SK-N-MC (cell line): ENCODE data around the gene FTL.

Source experiments
- DNase-seq: peaks from one replicate; pipeline ENCODE4 v3.0.0-alpha.2; 2011; ENCODE audit warnings: low read depth, low spot score
- H3K27ac ChIP-seq: fragments of 200-600 bp; sonication (generic); 2 replicates; pipeline ENCODE4 v1.5.1; 2016; ENCODE audit warnings: mixed run types
- H3K36me3 ChIP-seq: fragments of 200-600 bp; sonication (generic); 2 replicates; pipeline ENCODE4 v1.6.1; 2017; ENCODE audit warnings: antibody characterized with exemption, low read length, mixed read lengths; ENCODE audit not compliant: insufficient read depth
- H3K4me3 ChIP-seq: fragments of 200-600 bp; sonication (generic); 2 replicates; pipeline ENCODE4 v1.5.1; 2016
- H3K9ac ChIP-seq: fragments of 200-600 bp; sonication (generic); 2 replicates; pipeline ENCODE4 v1.8.0; 2017; ENCODE audit warnings: mixed run types, mixed read lengths; ENCODE audit not compliant: insufficient read length
- H3K9me3 ChIP-seq: fragments of 200-600 bp; sonication (generic); 2 replicates; pipeline ENCODE4 v1.6.1; 2017; ENCODE audit warnings: low read depth, mild to moderate bottlenecking, antibody characterized with exemption, low read length, moderate library complexity, mixed read lengths
- EZH2 ChIP-seq: fragments of 200-600 bp; sonication (generic); IDR thresholded peaks from one replicate; pipeline ENCODE4 v1.6.1; 2017; ENCODE audit warnings: antibody characterized with exemption
- FOXP2 ChIP-seq: optimal IDR thresholded peaks from 2 replicates; pipeline ENCODE3; 2011; ENCODE audit warnings: mild to moderate bottlenecking, moderate library complexity; ENCODE audit not compliant: insufficient read depth; ENCODE audit errors: extremely low read length, control extremely low read depth
- POLR2AphosphoS5 ChIP-seq: IDR thresholded peaks from 2 replicates; pipeline ENCODE4 v1.6.1; 2012; ENCODE audit warnings: mild to moderate bottlenecking, low read depth, low read length, borderline replicate concordance

FTL gene

GRCh38 chr19:48977061-48977460 is 12.0 kb downstream of the FTL start:
- peaks cover 14% of the 10 kb centered on the region for H3K36me3 ChIP-seq
- TF ChIP-seq EZH2 (no peak), FOXP2 (no peak), POLR2AphosphoS5 (no peak)
- H3K9me3 ChIP-seq = no peaks in the 10 kb centered on the region
- H3K9ac ChIP-seq = no peak overlapping the region
- H3K27ac ChIP-seq = no peak overlapping the region
- no peak for DNase-seq
- no peak overlapping the region for H3K4me3 ChIP-seq

GRCh38 chr19:48982280-48982679 is 17.2 kb downstream of the FTL start:
- no peak overlapping the region for H3K9ac ChIP-seq
- H3K36me3 ChIP-seq = peaks cover 26% of the 10 kb centered on the region; the same call in 1 of the 2 replicates
- H3K9me3 ChIP-seq = no peaks in the 10 kb centered on the region
- H3K4me3 ChIP-seq = no peak overlapping the region
- no peak for TF ChIP-seq EZH2
- no peak for TF ChIP-seq POLR2AphosphoS5
- no peak for TF ChIP-seq FOXP2
- H3K27ac ChIP-seq = no peak overlapping the region
- no peak for DNase-seq

DNA sequence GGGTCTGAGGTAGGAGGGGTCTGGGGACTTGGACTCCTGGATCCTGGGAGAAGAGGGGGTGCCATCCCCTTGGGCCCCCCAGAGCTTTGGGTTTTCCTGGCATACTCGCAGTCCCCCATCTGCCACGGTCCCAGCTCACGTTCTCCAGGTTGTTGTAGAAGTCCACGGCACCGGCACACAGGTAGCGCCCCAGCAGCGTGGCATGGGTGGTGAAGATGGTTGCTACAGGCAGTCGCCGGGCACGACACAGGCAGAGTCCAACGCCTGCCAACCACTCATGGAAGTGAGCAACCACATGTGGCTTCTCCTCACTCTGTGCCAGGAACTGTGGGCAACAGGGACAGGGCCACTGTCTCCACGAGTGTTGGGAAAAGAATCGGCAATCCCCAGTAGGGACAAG is 20.6 kb downstream of the FTL start:
- no peak for DNase-seq
- no peaks in the 10 kb centered on the region for H3K9me3 ChIP-seq
- H3K9ac ChIP-seq = no peak overlapping the region
- TF ChIP-seq EZH2 (no peak), POLR2AphosphoS5 (no peak), FOXP2 (no peak)
- peaks cover 36% of the 10 kb centered on the region; the same call in 1 of the 2 replicates for H3K36me3 ChIP-seq
- H3K4me3 ChIP-seq = no peak overlapping the region
- no peak overlapping the region for H3K27ac ChIP-seq

DNA sequence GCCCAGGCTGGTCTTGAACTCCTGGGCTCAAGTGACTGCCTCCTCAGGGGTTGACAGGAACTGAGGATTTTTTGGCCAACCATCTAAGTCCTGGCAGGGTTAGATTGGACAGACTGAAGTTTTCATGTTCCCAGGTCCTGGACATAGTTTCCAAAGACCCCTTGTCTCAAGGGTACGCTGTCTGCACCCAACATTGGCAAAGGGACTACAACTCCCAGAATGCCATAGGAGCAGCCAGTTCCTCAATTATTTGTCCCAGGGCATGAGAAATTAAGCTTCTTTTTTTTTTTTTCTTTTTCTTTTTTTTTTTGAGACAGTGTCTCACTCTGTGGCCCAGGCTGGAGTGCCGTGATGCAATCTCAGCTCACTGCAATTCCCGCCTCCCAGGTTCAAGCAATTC is 21.1 kb downstream of the FTL start:
- DNase-seq = no peak
- no peak for TF ChIP-seq POLR2AphosphoS5
- TF ChIP-seq EZH2 = no peak
- TF ChIP-seq FOXP2 = no peak
- Histone ChIP-seq H3K4me3 (no peak overlapping the region), H3K36me3 (peaks cover 36% of the 10 kb centered on the region; the same call in 1 of the 2 replicates), H3K9me3 (no peaks in the 10 kb centered on the region), H3K9ac (no peak overlapping the region), H3K27ac (no peak overlapping the region)

GRCh38 chr19:48987323-48987722 is 22.2 kb downstream of the FTL start:
- H3K9me3 ChIP-seq = no peaks in the 10 kb centered on the region
- no peak overlapping the region for H3K9ac ChIP-seq
- TF ChIP-seq POLR2AphosphoS5 (no peak), FOXP2 (no peak), EZH2 (no peak)
- no peak overlapping the region for H3K4me3 ChIP-seq
- no peak overlapping the region for H3K27ac ChIP-seq
- DNase-seq = no peak
- H3K36me3 ChIP-seq = peaks cover 32% of the 10 kb centered on the region; the same call in 1 of the 2 replicates

GRCh38 chr19:48988286-48988685 is 23.2 kb downstream of the FTL start:
- H3K9ac ChIP-seq = no peak overlapping the region
- no peak overlapping the region for H3K4me3 ChIP-seq
- no peak overlapping the region for H3K27ac ChIP-seq
- H3K9me3 ChIP-seq = no peaks in the 10 kb centered on the region
- peaks cover 24% of the 10 kb centered on the region; the same call in 1 of the 2 replicates for H3K36me3 ChIP-seq
- no peak for DNase-seq
- no peak for TF ChIP-seq POLR2AphosphoS5
- no peak for TF ChIP-seq FOXP2
- no peak for TF ChIP-seq EZH2

GRCh38 chr19:48988860-48989259 is 23.8 kb downstream of the FTL start:
- H3K4me3 ChIP-seq = no peak overlapping the region
- no peak for DNase-seq
- H3K36me3 ChIP-seq = peaks cover 21% of the 10 kb centered on the region; the same call in 1 of the 2 replicates
- H3K27ac ChIP-seq = no peak overlapping the region
- no peaks in the 10 kb centered on the region for H3K9me3 ChIP-seq
- TF ChIP-seq FOXP2 (no peak), EZH2 (no peak), POLR2AphosphoS5 (no peak)
- H3K9ac ChIP-seq = no peak overlapping the region

DNA sequence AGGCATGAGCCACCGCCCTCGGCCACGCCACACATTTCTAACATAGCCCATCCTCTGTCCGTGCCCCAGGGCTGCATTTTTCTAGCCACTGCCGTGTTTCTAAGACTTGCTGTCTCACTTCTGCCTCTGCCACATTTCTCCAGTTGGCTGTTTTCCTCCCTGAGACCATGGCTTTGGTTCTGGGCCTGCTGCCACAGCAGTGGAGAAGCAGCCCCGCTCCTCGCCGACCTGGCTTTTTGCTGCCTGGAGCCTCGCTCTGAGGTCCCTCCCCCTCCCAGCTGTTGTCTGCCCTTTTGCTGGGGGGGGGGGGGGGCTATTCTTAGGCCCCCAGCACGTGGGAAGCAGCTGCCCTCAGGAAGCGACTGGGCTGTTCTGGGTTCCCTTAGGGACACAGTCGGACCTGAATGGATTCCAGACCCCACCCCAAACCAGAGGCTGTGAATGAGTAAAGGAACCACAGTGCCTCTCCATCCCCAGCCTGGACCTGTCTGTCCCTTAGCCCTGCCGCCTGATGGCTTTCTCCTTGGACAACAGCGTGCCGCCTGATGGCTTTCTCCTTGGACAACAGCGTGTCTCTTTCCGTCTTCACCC is 24.7 kb downstream of the FTL start:
- Histone ChIP-seq H3K27ac (no peak overlapping the region), H3K4me3 (no peak overlapping the region), H3K9ac (no peak overlapping the region), H3K9me3 (no peaks in the 10 kb centered on the region), H3K36me3 (peaks cover 20% of the 10 kb centered on the region; the same call in 1 of the 2 replicates)
- TF ChIP-seq FOXP2 = no peak
- TF ChIP-seq EZH2 = no peak
- DNase-seq = no peak

- no peaks in the 10 kb centered on the region for H3K9me3 ChIP-seq
- no peak for DNase-seq
- H3K9ac ChIP-seq = no peak overlapping the region
- peaks cover 14% of the 10 kb centered on the region; the same call in 1 of the 2 replicates for H3K36me3 ChIP-seq
- no peak overlapping the region for H3K4me3 ChIP-seq
- TF ChIP-seq POLR2AphosphoS5 (no peak), FOXP2 (no peak), EZH2 (no peak)
- no peak overlapping the region; the same call in 1 of the 2 replicates for H3K27ac ChIP-seq
Measured at GRCh38 chr19:48990400-48990799, 25.3 kb downstream of the FTL start.
